ENCODE data around the gene HS3ST4. TPM values are rescaled to one million over a fixed set of nuclear protein-coding genes. Genes with fewer than 3 reads are reported as not detected.

The HS3ST4 gene
- total RNA-seq (ENCODE audit: insufficient read depth, low replicate concordance), result 1.4 TPM

- DNase-seq (ENCODE audit: low spot score), result no peak
These were observed at the start of gene HS3ST4 for GRCh38 chr16:25691519-25692091. TSS of gene HS3ST4 (plus strand) at chr16:25691959.

- no peak for DNase-seq (ENCODE audit: low spot score)
These were observed 48.1 kb upstream of the HS3ST4 start for GRCh38 chr16:25643633-25644032.

GRCh38 chr16:25656639-25657038 is 35.1 kb upstream of the HS3ST4 start:
- DNase-seq (ENCODE audit: low spot score), result no peak

- DNase-seq (ENCODE audit: low spot score), result no peak
These were observed 14.9 kb upstream of the HS3ST4 start for GRCh38 chr16:25676820-25677219.

- DNase-seq (ENCODE audit: low spot score), result no peak
These were observed 12.2 kb upstream of the HS3ST4 start for GRCh38 chr16:25679511-25679910.

GRCh38 chr16:25689137-25689836 is 2.5 kb upstream of the HS3ST4 start:
- DNase-seq (ENCODE audit: low spot score), result no peak

GRCh38 chr16:25690552-25691143 is 1.1 kb upstream of the HS3ST4 start:
- no peak for DNase-seq (ENCODE audit: low spot score)

GRCh38 chr16:25692351-25692741 is 587 bp downstream of the HS3ST4 start:
- DNase-seq (ENCODE audit: low spot score), result no peak

GRCh38 chr16:25692742-25693508 is 1.2 kb downstream of the HS3ST4 start:
- no peak for DNase-seq (ENCODE audit: low spot score)

GRCh38 chr16:25693631-25694030 is 1.9 kb downstream of the HS3ST4 start:
- DNase-seq (ENCODE audit: low spot score), result no peak

GRCh38 chr16:25699069-25699468 is 7.3 kb downstream of the HS3ST4 start:
- no peak for DNase-seq (ENCODE audit: low spot score)

GRCh38 chr16:25700547-25700946 is 8.8 kb downstream of the HS3ST4 start:
- DNase-seq (ENCODE audit: low spot score), result no peak

GRCh38 chr16:25707553-25707952 is 15.8 kb downstream of the HS3ST4 start:
- DNase-seq (ENCODE audit: low spot score), result no peak

GRCh38 chr16:25707982-25708583 is 16.3 kb downstream of the HS3ST4 start:
- no peak for DNase-seq (ENCODE audit: low spot score)

- peak; percentile 15 for DNase-seq (ENCODE audit: low spot score)
These were observed 17.5 kb downstream of the HS3ST4 start for GRCh38 chr16:25709213-25709612.

GRCh38 chr16:25713785-25714570 is 22.2 kb downstream of the HS3ST4 start:
- DNase-seq (ENCODE audit: low spot score), result peak; percentile 26

GRCh38 chr16:25716186-25716585 is 24.4 kb downstream of the HS3ST4 start:
- no peak for DNase-seq (ENCODE audit: low spot score)

- no peak for DNase-seq (ENCODE audit: low spot score)
These were observed 29.7 kb downstream of the HS3ST4 start for GRCh38 chr16:25721439-25721838.

GRCh38 chr16:25726430-25727098 is 34.8 kb downstream of the HS3ST4 start:
- DNase-seq (ENCODE audit: low spot score), result no peak

- no peak for DNase-seq (ENCODE audit: low spot score)
These were observed 37.6 kb downstream of the HS3ST4 start for GRCh38 chr16:25729188-25729915.
